IPS DF 4.7 (cell line): ENCODE data around the gene STARD13.
"Not testable (repeated sequence)": the region's sequence is repeated elsewhere in the genome, so short reads cannot be mapped to it uniquely, and the experiment has no call there.

Source experiments
- DNase-seq: peaks from one replicate; pipeline ENCODE4 v3.0.0-alpha.2; 2013; ENCODE audit warnings: low spot score; ENCODE audit errors: extremely low read depth

Gene STARD13

DNA sequence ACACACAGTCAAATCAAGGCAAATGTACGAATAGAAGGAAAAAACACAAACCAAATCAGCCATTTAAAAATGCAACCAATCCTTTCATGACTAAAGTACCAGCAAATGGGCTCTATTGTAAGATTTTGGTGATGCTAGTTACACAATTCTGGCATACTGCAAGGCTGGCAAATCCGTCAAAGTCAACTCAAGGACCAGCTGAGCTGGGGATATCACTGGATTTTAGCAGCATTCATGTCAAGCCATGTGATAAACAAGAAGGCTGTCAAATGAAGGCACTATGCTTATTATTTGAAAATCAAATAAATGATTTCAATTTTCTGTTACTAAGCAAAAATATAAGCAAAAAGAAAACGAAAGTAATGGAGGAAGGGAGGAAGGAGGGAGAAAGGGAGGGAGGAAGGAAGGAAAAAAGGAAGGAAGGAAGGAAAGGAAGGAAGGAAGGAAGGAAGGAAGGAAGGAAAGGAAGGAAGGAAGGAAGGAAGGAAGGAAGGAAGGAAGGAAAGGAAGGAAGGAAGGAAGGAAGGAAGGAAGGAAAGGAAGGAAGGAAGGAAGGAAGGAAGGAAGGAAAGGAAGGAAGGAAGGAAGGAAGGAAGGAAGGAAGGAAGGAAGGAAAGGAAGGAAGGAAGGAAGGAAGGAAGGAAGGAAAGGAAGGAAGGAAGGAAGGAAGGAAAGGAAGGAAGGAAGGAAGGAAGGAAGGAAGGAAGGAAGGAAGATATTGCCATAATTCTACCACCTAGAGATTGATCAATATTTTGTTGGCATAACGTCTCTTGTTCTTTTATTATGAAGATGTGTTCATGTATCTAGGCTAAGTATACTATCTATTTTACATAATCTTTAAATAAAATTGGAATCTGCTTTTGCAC lies 108.0 kb downstream of the STARD13 start:
- not testable (repeated sequence) for DNase-seq

GRCh38 chr13:33176526-33176925 lies 109.0 kb downstream of the STARD13 start:
- no peak for DNase-seq

- no peak for DNase-seq
Observed at GRCh38 chr13:33175991-33176390, 109.6 kb downstream of the STARD13 start.

- no peak for DNase-seq
Observed at GRCh38 chr13:33174931-33175330, 110.6 kb downstream of the STARD13 start.

GRCh38 chr13:33174491-33174890 lies 111.1 kb downstream of the STARD13 start:
- DNase-seq: no peak

- no peak for DNase-seq
Observed at GRCh38 chr13:33172911-33173310, 112.6 kb downstream of the STARD13 start.

- no peak for DNase-seq
Observed at GRCh38 chr13:33172400-33172799, 113.2 kb downstream of the STARD13 start.

DNA sequence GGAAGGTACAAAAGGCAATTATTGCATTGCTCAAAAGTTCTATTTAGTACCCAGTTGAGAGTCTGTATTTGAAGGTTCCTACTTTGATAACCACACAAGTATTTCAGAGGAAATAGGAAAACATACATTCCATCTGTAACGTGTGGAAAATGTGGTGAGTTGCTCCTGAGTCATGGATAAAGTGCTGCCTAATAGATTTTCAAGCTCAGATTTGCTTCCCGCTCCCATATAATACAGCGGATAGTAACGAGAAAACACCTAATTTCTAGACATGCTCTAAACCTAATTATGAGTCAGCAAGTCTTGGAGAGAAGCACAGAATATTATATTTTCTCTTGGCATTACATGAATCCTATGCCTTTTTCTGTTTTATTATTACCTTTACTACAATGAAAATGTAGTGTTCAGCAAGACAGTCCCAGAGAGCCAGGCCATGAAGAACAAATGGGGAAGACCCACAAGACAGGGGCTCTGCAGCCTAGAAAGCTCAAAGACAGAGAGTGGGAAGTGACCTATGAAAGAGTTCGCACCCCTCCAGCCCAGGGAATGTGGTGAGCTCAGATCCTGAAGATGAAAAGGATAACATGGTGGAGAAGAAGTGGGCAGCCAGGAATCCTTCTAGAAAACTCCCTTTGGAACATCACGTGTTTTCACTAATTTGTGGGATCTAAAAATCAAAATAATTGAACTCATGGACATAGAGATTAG lies 116.1 kb downstream of the STARD13 start:
- no peak for DNase-seq

- no peak for DNase-seq
Observed at GRCh38 chr13:33168321-33168960, 117.1 kb downstream of the STARD13 start.

DNA sequence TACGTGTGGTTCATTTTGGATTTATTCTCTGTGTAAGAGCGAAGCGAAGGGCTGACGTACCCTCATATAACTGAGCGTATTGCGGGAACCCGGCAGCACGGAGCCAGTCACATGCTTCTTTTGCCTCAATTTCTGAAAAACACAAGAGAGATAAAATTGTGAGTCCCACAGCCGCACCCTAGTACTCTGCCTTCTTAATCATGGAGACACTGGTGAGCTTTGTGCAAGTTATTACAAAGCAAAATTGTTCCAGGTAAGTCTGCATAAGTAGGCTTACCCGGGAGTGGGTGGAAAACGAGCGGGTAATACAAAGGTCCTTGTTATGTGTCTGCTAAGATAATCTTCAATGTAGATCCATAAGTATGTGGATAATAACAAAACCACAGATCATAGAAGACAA lies 118.1 kb downstream of the STARD13 start:
- DNase-seq: no peak

GRCh38 chr13:33165787-33166186 lies 119.8 kb downstream of the STARD13 start:
- DNase-seq: no peak

GRCh38 chr13:33164331-33164730 lies 121.2 kb downstream of the STARD13 start:
- DNase-seq: no peak

DNA sequence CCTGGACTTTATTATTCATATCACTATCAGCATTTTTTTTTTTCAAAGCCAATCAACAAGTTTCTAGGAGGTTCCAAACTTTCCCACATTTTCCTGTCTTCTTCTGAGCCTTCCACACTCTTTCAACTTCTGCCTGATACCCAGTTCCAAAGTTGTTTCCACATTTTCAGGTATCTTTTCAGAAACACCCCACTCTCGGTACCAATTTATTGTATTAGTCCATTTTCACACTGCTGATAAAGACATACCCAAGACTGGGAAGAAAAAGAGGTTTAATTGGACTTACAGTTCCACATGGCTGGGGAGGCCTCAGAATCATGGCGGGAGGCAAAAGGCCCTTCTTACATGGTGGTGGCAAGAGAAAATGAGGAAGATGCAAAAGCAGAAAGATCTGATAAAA lies 122.8 kb downstream of the STARD13 start:
- not testable (repeated sequence) for DNase-seq

DNA sequence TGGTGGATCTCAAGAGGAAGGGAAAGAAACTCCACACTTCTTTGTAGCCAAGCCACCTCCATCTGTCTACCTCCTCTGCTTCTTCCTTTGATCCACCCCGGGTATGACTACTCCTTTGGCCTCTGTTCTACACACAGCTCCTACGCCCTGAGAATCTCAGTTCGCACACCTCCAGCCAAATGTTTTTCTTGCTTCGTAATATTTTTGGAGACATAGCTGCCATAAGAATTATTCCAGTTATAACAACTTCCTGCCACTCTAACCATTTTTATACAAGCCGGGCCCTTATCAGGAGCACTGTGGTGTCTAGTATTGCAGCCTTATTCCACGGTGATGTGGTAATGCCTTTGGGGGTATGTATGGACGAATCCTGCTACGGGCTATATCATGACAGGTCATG lies 126.7 kb downstream of the STARD13 start:
- no peak for DNase-seq

GRCh38 chr13:33158271-33158670 lies 127.3 kb downstream of the STARD13 start:
- DNase-seq: no peak

GRCh38 chr13:33154911-33155310 lies 130.6 kb downstream of the STARD13 start:
- DNase-seq: no peak

- no peak for DNase-seq
Observed at GRCh38 chr13:33153421-33154404, 131.8 kb downstream of the STARD13 start.

- no peak for DNase-seq
Observed at GRCh38 chr13:33152389-33152788, 133.2 kb downstream of the STARD13 start.

DNA sequence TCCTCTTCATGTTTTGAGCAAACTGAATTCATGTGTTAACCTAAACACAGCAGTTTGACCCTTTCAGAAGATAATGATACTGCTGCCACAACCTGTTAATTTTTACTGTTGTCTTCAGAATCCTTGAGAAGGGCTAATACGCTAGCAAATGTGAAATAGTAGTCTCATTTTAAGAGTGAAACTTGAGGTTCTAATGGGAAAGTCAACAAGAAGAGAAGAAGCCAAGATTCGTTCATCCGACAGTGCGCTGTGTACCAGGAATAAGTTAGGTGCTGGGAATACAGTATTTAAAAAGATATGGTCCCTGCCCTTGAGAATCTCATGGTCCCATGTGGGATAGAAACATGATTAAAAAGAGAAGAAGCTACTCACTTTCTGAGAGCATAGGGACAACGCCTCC lies 134.9 kb downstream of the STARD13 start:
- no peak for DNase-seq

DNA sequence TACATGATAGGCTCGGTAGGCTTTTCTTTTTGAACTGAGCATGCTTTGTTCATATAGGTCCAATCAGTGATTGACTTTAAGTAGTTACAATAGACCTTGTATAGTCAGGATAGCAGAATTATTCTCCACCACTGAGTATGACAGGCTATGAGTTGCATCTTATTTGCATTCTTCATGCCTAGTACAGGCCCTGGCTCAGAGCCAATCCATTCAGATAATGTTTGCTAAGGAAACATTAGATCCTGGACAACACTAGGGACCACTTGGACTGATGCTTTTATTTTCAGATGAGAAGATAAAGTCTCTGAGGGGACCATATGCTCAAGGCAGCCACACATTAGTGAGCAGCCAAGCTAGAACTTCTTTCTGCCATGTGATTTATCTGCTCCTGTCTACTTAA lies 135.4 kb downstream of the STARD13 start:
- no peak for DNase-seq

DNA sequence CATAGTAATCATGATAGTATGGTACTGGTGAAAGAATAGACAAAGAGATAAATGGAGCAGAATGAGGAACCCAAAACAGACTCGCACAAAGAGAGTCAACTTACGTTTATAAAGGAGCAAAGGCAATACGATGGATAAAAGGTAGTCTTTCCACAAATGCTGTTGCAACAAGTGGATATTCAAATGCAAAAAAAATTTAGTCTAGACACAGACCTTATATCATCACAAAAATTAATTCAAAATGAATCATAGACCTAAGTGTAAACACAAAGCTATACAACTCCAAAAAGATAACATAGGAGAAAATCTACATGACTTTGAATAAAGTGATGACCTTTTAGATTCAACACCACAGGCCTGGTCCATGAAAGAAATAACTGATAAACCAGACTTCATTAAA lies 137.7 kb downstream of the STARD13 start:
- DNase-seq: no peak
